Measurements from ENCODE around the gene C13orf46. TPM values are rescaled to one million over a fixed set of nuclear protein-coding genes. Genes with fewer than 3 reads are reported as not detected.

Gene C13orf46
- total RNA-seq, 1 experiment from 2014 or later, result not detected

GRCh38 chr13:113922412-113923118, 51.3 kb downstream of the C13orf46 start:
- TF ChIP-seq CTCF (IDR thresholded peaks at IDR 0.05; ENCODE audit: insufficient read depth in 1 of 2, low read depth in 1 of 2, low read length in 1 of 2, severe bottlenecking in 1 of 2, unreplicated experiment in 1 of 2), result no peak
- CTCF ChIA-PET, result no interaction called here
- H3K27me3 Mint-ChIP-seq (ENCODE audit: insufficient read depth, unreplicated experiment), result peaks cover 5% of the 10 kb centered on the region

GRCh38 chr13:113921763-113922162, 52.1 kb downstream of the C13orf46 start:
- no peak overlapping the region for H3K4me3 Mint-ChIP-seq (ENCODE audit: unreplicated experiment)
- POLR2A ChIA-PET, result no interaction called here

More at GRCh38 chr13:113922412-113923118, 51.3 kb downstream of the C13orf46 start:
- no peak overlapping the region for H3K27ac Mint-ChIP-seq (ENCODE audit: unreplicated experiment)
- no TSS peak for BruUV-seq (replicated peaks)
- H3K36me3 Mint-ChIP-seq (ENCODE audit: insufficient read depth, unreplicated experiment), result no peaks in the 10 kb centered on the region
- peak in 1 of 2 experiments; percentile 14 for DNase-seq
- peaks cover 16% of the 10 kb centered on the region; the same call in 1 of the 2 replicates for H3K9me3 ChIP-seq
- no peak overlapping the region for H3K4me3 Mint-ChIP-seq (ENCODE audit: unreplicated experiment)
- no peaks in the 10 kb centered on the region for H3K4me1 Mint-ChIP-seq (ENCODE audit: low read depth, unreplicated experiment)
- no peaks in the 10 kb centered on the region; the same call in 1 of the 2 replicates for H3K27me3 ChIP-seq (replicated peaks; ENCODE audit: control insufficient read depth, insufficient read depth, low read length)
- no peaks in the 10 kb centered on the region for H3K4me1 ChIP-seq
- POLR2A ChIA-PET, result no interaction called here
- intact Hi-C loops (cut with micrococcal nuclease; ENCODE audit: unreplicated experiment), result no loop called here
- no peak overlapping the region for H3K4me3 ChIP-seq (ENCODE audit: low read depth, low read length)
- H3K9me3 Mint-ChIP-seq (ENCODE audit: unreplicated experiment), result peaks cover 23% of the 10 kb centered on the region
- no peaks in the 10 kb centered on the region for H3K36me3 ChIP-seq (ENCODE audit: control insufficient read depth, insufficient read depth, low read length)

More at GRCh38 chr13:113921763-113922162, 52.1 kb downstream of the C13orf46 start:
- intact Hi-C loops (cut with micrococcal nuclease; ENCODE audit: unreplicated experiment), result no loop called here
- H3K36me3 Mint-ChIP-seq (ENCODE audit: insufficient read depth, unreplicated experiment), result no peaks in the 10 kb centered on the region
- Histone ChIP-seq H3K4me1 (no peaks in the 10 kb centered on the region), H3K27me3 (replicated peaks; ENCODE audit: control insufficient read depth, insufficient read depth, low read length) (no peaks in the 10 kb centered on the region; the same call in 1 of the 2 replicates), H3K9me3 (peaks cover 16% of the 10 kb centered on the region; the same call in 1 of the 2 replicates), H3K36me3 (ENCODE audit: control insufficient read depth, insufficient read depth, low read length) (no peaks in the 10 kb centered on the region), H3K4me3 (ENCODE audit: low read depth, low read length) (no peak overlapping the region)
- H3K4me1 Mint-ChIP-seq (ENCODE audit: low read depth, unreplicated experiment), result no peaks in the 10 kb centered on the region
- H3K27me3 Mint-ChIP-seq (ENCODE audit: insufficient read depth, unreplicated experiment), result peaks cover 5% of the 10 kb centered on the region
- peaks cover 23% of the 10 kb centered on the region for H3K9me3 Mint-ChIP-seq (ENCODE audit: unreplicated experiment)
- no TSS peak for BruUV-seq (replicated peaks)
- no peak for TF ChIP-seq CTCF (IDR thresholded peaks at IDR 0.05; ENCODE audit: insufficient read depth in 1 of 2, low read depth in 1 of 2, low read length in 1 of 2, severe bottlenecking in 1 of 2, unreplicated experiment in 1 of 2)
- CTCF ChIA-PET, result no interaction called here
- H3K27ac Mint-ChIP-seq (ENCODE audit: unreplicated experiment), result no peak overlapping the region
- no peak for DNase-seq
